WI38 (cell line): ENCODE results near the gene NOD2.

Experiments used
- H3K4me3 ChIP-seq: 2 replicates; pipeline ENCODE4 v1.5.1; 2011; ENCODE audit warnings: low read depth, mild to moderate bottlenecking, control low read depth, low read length
- CTCF ChIP-seq: IDR thresholded peaks from 2 replicates; pipeline ENCODE4 v1.5.1; 2012; ENCODE audit warnings: low read depth, mild to moderate bottlenecking, control low read depth, low read length

NOD2 gene

GRCh38 chr16:50761267-50761666 lies 67.9 kb downstream of the NOD2 start:
- no peak for TF ChIP-seq CTCF
- no peak overlapping the region for H3K4me3 ChIP-seq

GRCh38 chr16:50762241-50762640 lies 68.8 kb downstream of the NOD2 start:
- no peak overlapping the region for H3K4me3 ChIP-seq
- TF ChIP-seq CTCF = no peak

GRCh38 chr16:50763211-50763610 lies 69.8 kb downstream of the NOD2 start:
- H3K4me3 ChIP-seq = no peak overlapping the region
- no peak for TF ChIP-seq CTCF

GRCh38 chr16:50765260-50765659 lies 71.9 kb downstream of the NOD2 start:
- H3K4me3 ChIP-seq = no peak overlapping the region
- no peak for TF ChIP-seq CTCF

DNA sequence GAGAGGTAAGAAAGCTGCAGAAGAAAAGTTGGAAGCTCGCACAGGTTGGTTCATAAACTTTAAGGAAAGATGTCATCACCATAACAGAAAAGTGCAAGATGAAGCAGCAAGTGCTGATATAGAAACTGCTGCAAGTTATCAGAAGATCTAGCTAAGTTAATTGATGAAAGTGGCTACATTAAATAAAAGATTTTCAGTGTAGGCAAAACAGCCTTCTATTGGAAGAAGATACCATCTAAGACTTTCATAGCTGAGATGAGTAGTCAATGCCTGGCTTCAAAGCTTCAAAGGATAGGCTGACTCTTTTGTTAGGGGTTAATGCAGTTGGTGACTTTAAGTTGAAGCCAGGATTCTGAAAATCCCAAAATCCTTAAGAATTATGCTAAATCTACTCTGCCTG lies 72.5 kb downstream of the NOD2 start:
- no peak for TF ChIP-seq CTCF
- H3K4me3 ChIP-seq = no peak overlapping the region

DNA sequence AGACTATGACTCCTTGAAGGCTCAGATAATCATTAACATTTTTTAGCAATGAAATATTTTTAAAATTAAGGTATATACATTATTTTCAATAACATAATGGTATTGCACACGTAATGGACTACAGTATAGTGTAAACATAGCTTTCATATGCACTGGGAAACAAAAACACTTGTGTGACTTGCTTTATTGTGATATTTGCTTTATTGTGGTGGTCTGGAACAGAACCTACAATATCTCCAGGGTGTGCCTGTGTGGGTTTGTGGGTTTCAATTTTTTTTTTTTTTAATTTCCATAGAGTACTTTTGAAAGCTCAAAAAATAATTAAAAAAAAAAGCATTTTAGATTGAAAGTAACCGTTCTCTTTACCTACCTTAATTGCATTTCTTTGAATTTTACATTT lies 73.8 kb downstream of the NOD2 start:
- TF ChIP-seq CTCF = no peak
- no peak overlapping the region for H3K4me3 ChIP-seq

DNA sequence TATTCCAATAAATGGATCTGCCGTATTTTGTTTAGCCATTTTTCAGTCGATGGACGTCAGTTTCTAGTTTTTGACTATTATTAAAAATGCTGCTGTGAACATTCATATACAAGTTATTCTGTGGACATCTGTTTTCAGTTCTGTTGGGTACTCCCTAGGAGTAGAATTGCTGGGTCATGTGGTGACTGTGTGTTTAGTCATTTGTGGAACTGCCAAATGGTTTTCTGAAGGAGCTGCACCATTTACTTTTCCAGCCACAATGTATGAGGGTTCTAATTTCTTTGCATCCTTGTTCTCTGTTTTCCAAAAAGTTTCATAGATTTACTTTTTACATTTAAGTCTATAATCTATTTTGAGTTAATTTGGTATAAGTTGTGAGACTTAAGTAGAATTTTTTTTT lies 78.0 kb downstream of the NOD2 start:
- no peak overlapping the region for H3K4me3 ChIP-seq
- TF ChIP-seq CTCF = no peak
